ENCODE results near the gene DAPP1.

- no peak for TF ChIP-seq BHLHE40 (IDR thresholded peaks at IDR 0.05; ENCODE audit: low read depth, low read length)
- no peak for TF ChIP-seq CTCF (conservative IDR thresholded peaks at IDR 0.05; ENCODE audit: low read depth, low read length)
- TF ChIP-seq USF2 (IDR thresholded peaks at IDR 0.05; ENCODE audit: low read depth, low read length), result no peak
- TF ChIP-seq RAD21 (IDR thresholded peaks at IDR 0.05; ENCODE audit: low read length), result no peak
- no peak for TF ChIP-seq RCOR1 (IDR thresholded peaks at IDR 0.05; ENCODE audit: insufficient replicate concordance, low read length)
- TF ChIP-seq POLR2A (IDR thresholded peaks at IDR 0.05; ENCODE audit: low read depth, low read length), result no peak
- TF ChIP-seq MAZ (IDR thresholded peaks at IDR 0.05; ENCODE audit: borderline replicate concordance, low read depth, low read length), result no peak
- no peak for TF ChIP-seq RFX5 (IDR thresholded peaks at IDR 0.05; ENCODE audit: low read depth, low read length)
- TF ChIP-seq NFE2L2 (IDR thresholded peaks at IDR 0.05; ENCODE audit: low read depth, low read length), result no peak
- no peak for TF ChIP-seq CEBPB (IDR thresholded peaks at IDR 0.05; ENCODE audit: low read depth, low read length)
- TF ChIP-seq CHD1 (IDR thresholded peaks at IDR 0.05; ENCODE audit: low read depth, low read length), result no peak
Measured at GRCh38 chr4:99845179-99845578, 28.6 kb downstream of the DAPP1 start.
